Neural progenitor cell (in vitro differentiated cells): ENCODE results near the gene BACE2. TPM values are rescaled to one million over a fixed set of nuclear protein-coding genes. Genes with fewer than 3 reads are reported as not detected.

Experiments used
- DNase-seq: peaks from one replicate; pipeline ENCODE4 v3.0.0-alpha.2; 2016; ENCODE audit warnings: low spot score
- H2AFZ ChIP-seq: fragments of 200-600 bp; sonication (generic); replicated peaks from 2 replicates; pipeline ENCODE4 v1.6.1; 2016; ENCODE audit warnings: antibody characterized with exemption
- H3F3A ChIP-seq: fragments of 200-600 bp; sonication (generic); 2 replicates; pipeline ENCODE4 v1.6.1; 2016; ENCODE audit warnings: antibody characterized with exemption, low read depth
- H3K27ac ChIP-seq: fragments of 200-600 bp; sonication (generic); 2 replicates; pipeline ENCODE4 v1.5.1; 2016; ENCODE audit warnings: mild to moderate bottlenecking
- H3K27me3 ChIP-seq: fragments of 200-600 bp; sonication (generic); 2 replicates; pipeline ENCODE4 v1.6.1; 2016; ENCODE audit warnings: mild to moderate bottlenecking, moderate library complexity
- H3K36me3 ChIP-seq: fragments of 200-600 bp; sonication (generic); 2 replicates; pipeline ENCODE4 v1.5.1; 2016
- H3K4me1 ChIP-seq: fragments of 200-600 bp; sonication (generic); 2 replicates; pipeline ENCODE4 v1.6.1; 2016; ENCODE audit warnings: mixed run types
- H3K4me2 ChIP-seq: fragments of 200-600 bp; sonication (generic); 2 replicates; pipeline ENCODE4 v1.6.1; 2016
- H3K4me3 ChIP-seq: fragments of 200-600 bp; sonication (generic); 2 replicates; pipeline ENCODE4 v1.5.1; 2016
- H3K79me2 ChIP-seq: fragments of 200-600 bp; sonication (generic); 2 replicates; pipeline ENCODE4 v1.6.1; 2016; ENCODE audit warnings: low read depth
- H3K9ac ChIP-seq: fragments of 200-600 bp; sonication (generic); 2 replicates; pipeline ENCODE4 v1.6.1; 2016
- H3K9me3 ChIP-seq: fragments of 200-600 bp; sonication (generic); 2 replicates; pipeline ENCODE4 v1.5.1; 2016; ENCODE audit warnings: low read depth
- H4K20me1 ChIP-seq: fragments of 200-600 bp; sonication (generic); 2 replicates; pipeline ENCODE4 v1.6.1; 2016; ENCODE audit warnings: low read depth
- H3K27ac Mint-ChIP-seq: 3 replicates; pipeline ENCODE4 v1.8.0; 2021; ENCODE audit warnings: mixed read lengths
- H3K27me3 Mint-ChIP-seq: 2 replicates; pipeline ENCODE4 v1.8.0; 2022; ENCODE audit warnings: low read depth, mild to moderate bottlenecking, inconsistent platforms, moderate library complexity, mixed read lengths; ENCODE audit not compliant: insufficient read depth
- H3K36me3 Mint-ChIP-seq: 3 replicates; pipeline ENCODE4 v1.8.0; 2021; ENCODE audit warnings: mixed read lengths
- H3K4me1 Mint-ChIP-seq: 3 replicates; pipeline ENCODE4 v1.8.0; 2021; ENCODE audit warnings: mixed read lengths
- H3K4me3 Mint-ChIP-seq: 3 replicates; pipeline ENCODE4 v1.8.0; 2021; ENCODE audit warnings: mild to moderate bottlenecking, moderate library complexity, mixed read lengths
- H3K9me3 Mint-ChIP-seq: 3 replicates; pipeline ENCODE4 v1.8.0; 2020; ENCODE audit warnings: mixed read lengths
- EZH2 ChIP-seq: fragments of 200-600 bp; sonication (generic); IDR thresholded peaks from 2 replicates; pipeline ENCODE4 v1.6.1; 2017; ENCODE audit warnings: antibody characterized with exemption, mild to moderate bottlenecking, moderate library complexity
- EZH2phosphoT487 ChIP-seq: fragments of 200-600 bp; sonication (generic); IDR thresholded peaks from 2 replicates; pipeline ENCODE4 v1.6.1; 2017; ENCODE audit warnings: antibody characterized with exemption
- total RNA-seq: library from RNA; depleted of rRNA; stranded (reverse); fragments of >200 nt; gene quantifications from 2 replicates; pipeline ENCODE4 v1.2.3, GENCODE V29; 2015; ENCODE audit warnings: low replicate concordance
- TF ChIP-seq, protein P1 (sequence below): fragments of 200-600 bp; sonication (generic); IDR thresholded peaks from 2 replicates; pipeline ENCODE4 v1.5.1; 2017; ENCODE audit warnings: antibody characterized with exemption, mild to moderate bottlenecking

The BACE2 gene
- total RNA-seq, 1 donor from 2014 or later, result 0.15 TPM

DNA sequence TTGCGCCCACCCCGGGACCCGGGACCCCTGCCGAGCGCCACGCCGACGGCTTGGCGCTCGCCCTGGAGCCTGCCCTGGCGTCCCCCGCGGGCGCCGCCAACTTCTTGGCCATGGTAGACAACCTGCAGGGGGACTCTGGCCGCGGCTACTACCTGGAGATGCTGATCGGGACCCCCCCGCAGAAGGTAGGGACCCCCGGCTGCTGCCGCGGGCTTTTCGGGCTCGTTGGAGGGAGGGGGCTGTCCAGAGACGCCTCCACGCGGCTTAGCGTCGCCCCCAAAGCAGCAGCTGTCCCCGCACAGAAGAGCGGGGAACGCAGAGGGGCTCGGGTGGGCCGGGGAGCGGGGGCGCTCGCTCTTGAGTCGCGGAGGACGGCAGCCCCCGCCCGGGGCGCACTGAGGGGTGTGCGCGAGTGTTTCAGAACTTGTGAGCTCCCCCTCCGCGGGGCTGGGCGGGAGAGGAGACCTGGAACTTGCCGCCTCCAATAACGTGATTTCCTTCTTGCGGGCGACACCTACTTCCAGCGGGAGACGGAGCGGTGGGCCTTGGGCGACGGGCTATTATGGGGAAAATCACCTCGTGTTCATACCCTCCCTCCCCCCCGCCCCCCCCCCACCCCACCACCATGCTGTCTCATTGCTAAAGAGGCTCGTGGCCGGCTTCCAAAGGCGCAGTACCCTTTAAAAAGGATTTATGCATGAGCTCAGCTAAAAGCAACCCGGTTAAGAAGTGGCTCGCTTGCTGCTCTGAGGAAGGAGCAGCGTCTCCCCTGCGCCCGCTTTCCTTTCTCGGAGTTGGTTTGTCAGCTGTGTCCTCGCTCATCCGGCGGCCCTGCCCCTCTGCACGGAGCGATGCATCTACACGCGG is 664 bp downstream of the BACE2 start:
- H3K36me3 Mint-ChIP-seq, result no peaks in the 10 kb centered on the region
- Histone ChIP-seq H3K36me3 (no peaks in the 10 kb centered on the region), H3K27me3 (peaks cover 68% of the 10 kb centered on the region), H3F3A (peaks cover 11% of the 10 kb centered on the region), H3K4me2 (peak overlapping the region; percentile 93), H4K20me1 (peaks cover 14% of the 10 kb centered on the region), H3K9me3 (no peaks in the 10 kb centered on the region), H3K27ac (no peak overlapping the region), H3K4me3 (peak overlapping the region; percentile 83), H2AFZ (peak overlapping the region; percentile 95), H3K9ac (no peak overlapping the region), H3K79me2 (no peaks in the 10 kb centered on the region), H3K4me1 (peaks cover 12% of the 10 kb centered on the region)
- H3K4me1 Mint-ChIP-seq, result peaks cover 17% of the 10 kb centered on the region
- H3K27me3 Mint-ChIP-seq, result peaks cover 22% of the 10 kb centered on the region
- DNase-seq, result peak; percentile 62
- H3K4me3 Mint-ChIP-seq, result peak overlapping the region; percentile 89
- H3K27ac Mint-ChIP-seq, result no peak overlapping the region
- TF ChIP-seq EZH2 (peak; percentile 79), EZH2phosphoT487 (peak; percentile 67)
- TF ChIP-seq, protein P1, sequence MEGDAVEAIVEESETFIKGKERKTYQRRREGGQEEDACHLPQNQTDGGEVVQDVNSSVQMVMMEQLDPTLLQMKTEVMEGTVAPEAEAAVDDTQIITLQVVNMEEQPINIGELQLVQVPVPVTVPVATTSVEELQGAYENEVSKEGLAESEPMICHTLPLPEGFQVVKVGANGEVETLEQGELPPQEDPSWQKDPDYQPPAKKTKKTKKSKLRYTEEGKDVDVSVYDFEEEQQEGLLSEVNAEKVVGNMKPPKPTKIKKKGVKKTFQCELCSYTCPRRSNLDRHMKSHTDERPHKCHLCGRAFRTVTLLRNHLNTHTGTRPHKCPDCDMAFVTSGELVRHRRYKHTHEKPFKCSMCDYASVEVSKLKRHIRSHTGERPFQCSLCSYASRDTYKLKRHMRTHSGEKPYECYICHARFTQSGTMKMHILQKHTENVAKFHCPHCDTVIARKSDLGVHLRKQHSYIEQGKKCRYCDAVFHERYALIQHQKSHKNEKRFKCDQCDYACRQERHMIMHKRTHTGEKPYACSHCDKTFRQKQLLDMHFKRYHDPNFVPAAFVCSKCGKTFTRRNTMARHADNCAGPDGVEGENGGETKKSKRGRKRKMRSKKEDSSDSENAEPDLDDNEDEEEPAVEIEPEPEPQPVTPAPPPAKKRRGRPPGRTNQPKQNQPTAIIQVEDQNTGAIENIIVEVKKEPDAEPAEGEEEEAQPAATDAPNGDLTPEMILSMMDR, result no peak
- H3K9me3 Mint-ChIP-seq, result no peaks in the 10 kb centered on the region

DNA sequence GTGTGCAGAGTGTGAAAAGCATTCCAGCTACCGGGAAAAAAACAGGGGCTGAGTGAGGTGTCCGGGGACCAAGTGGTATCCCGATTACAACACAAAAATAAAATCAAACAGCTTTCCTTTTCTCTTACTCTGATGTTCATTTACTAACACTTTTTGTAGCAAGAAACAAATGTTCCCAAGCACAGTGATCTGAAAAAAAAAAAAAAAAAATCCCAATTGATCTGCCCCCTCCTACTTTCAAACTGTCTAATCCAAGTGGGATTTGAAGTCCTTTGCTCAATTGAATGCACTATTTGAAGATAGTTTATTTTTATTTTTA is 1.3 kb downstream of the BACE2 start:
- Histone ChIP-seq H3K9ac (no peak overlapping the region), H3F3A (peaks cover 11% of the 10 kb centered on the region), H3K27ac (no peak overlapping the region), H3K36me3 (no peaks in the 10 kb centered on the region), H3K4me1 (peaks cover 12% of the 10 kb centered on the region), H3K79me2 (no peaks in the 10 kb centered on the region), H2AFZ (no peak overlapping the region), H3K9me3 (no peaks in the 10 kb centered on the region), H3K4me2 (peak overlapping the region; percentile 93), H3K27me3 (peaks cover 63% of the 10 kb centered on the region), H3K4me3 (peak overlapping the region; percentile 83), H4K20me1 (peaks cover 14% of the 10 kb centered on the region)
- TF ChIP-seq, protein P1, result no peak
- TF ChIP-seq EZH2, result no peak
- no peaks in the 10 kb centered on the region for H3K9me3 Mint-ChIP-seq
- H3K27ac Mint-ChIP-seq, result no peak overlapping the region
- no peak for DNase-seq
- peak overlapping the region; percentile 89 for H3K4me3 Mint-ChIP-seq
- no peaks in the 10 kb centered on the region for H3K36me3 Mint-ChIP-seq
- H3K4me1 Mint-ChIP-seq, result peaks cover 17% of the 10 kb centered on the region
- peaks cover 22% of the 10 kb centered on the region for H3K27me3 Mint-ChIP-seq

DNA sequence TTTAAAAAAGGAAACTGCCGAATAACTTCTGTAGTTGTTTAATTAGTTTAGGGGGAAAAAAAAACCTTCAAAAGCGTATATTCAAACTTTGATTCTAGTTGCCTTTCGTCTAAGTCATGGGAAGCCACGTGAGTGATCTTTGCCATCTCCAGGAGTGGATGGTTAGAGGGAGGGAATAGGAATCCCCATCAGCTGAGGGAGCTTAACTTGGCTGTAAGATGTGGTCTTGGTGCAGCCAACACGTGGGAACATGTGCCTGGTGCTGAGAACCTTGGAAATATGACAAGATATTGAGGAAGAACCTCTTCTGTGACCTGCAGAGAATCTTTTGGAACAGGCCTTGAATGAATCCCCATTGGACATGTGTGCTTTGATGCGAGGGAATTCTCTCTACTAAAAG is 1.7 kb downstream of the BACE2 start:
- Mint-ChIP-seq H3K36me3 (no peaks in the 10 kb centered on the region), H3K4me3 (peak overlapping the region; percentile 89), H3K27ac (no peak overlapping the region), H3K27me3 (peaks cover 22% of the 10 kb centered on the region), H3K9me3 (no peaks in the 10 kb centered on the region), H3K4me1 (peaks cover 17% of the 10 kb centered on the region)
- H3F3A ChIP-seq, result peaks cover 11% of the 10 kb centered on the region
- no peaks in the 10 kb centered on the region for H3K79me2 ChIP-seq
- peaks cover 12% of the 10 kb centered on the region for H3K4me1 ChIP-seq
- H3K4me3 ChIP-seq, result no peak overlapping the region
- no peak for DNase-seq
- H3K36me3 ChIP-seq, result no peaks in the 10 kb centered on the region
- H2AFZ ChIP-seq, result no peak overlapping the region
- H3K9me3 ChIP-seq, result no peaks in the 10 kb centered on the region
- peak overlapping the region; percentile 93 for H3K4me2 ChIP-seq
- peaks cover 58% of the 10 kb centered on the region for H3K27me3 ChIP-seq
- H3K9ac ChIP-seq, result no peak overlapping the region
- no peak overlapping the region for H3K27ac ChIP-seq
- peaks cover 14% of the 10 kb centered on the region for H4K20me1 ChIP-seq
- TF ChIP-seq EZH2phosphoT487 (peak; percentile 2), EZH2 (no peak)

DNA sequence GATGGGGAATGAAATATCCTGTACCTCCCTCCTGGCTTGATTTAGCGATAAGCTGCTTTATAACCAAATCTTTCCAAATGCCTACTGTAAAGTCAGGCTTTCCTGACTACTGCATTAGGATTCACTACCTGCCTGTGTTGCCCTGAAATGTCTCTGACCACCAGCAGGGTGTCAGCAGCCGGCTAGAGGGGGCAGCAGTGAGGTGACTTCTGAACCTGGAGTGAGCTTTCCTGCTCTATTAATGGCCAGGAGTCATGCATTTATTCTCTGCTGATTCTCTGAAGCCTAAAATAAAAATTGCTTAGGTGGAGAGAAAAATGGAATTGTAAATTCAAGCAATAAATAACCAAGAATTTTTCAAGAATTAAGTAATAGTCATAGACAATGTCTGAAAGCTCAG is 2.5 kb downstream of the BACE2 start:
- peaks cover 51% of the 10 kb centered on the region for H3K27me3 ChIP-seq
- H3K4me1 ChIP-seq, result peaks cover 12% of the 10 kb centered on the region
- peaks cover 11% of the 10 kb centered on the region for H3F3A ChIP-seq
- no peak overlapping the region for H3K27ac Mint-ChIP-seq
- H3K4me1 Mint-ChIP-seq, result peaks cover 17% of the 10 kb centered on the region
- peaks cover 24% of the 10 kb centered on the region for H3K27me3 Mint-ChIP-seq
- no peak overlapping the region for H3K4me2 ChIP-seq
- H3K36me3 Mint-ChIP-seq, result peaks cover 1% of the 10 kb centered on the region
- no peak overlapping the region for H3K27ac ChIP-seq
- no peaks in the 10 kb centered on the region for H3K9me3 Mint-ChIP-seq
- no peak overlapping the region for H2AFZ ChIP-seq
- H3K9ac ChIP-seq, result no peak overlapping the region
- peak; percentile 64 for DNase-seq
- TF ChIP-seq EZH2phosphoT487 (no peak), EZH2 (no peak)
- TF ChIP-seq, protein P1, result peak; percentile 77
- no peak overlapping the region for H3K4me3 ChIP-seq
- peak overlapping the region; percentile 64 for H3K4me3 Mint-ChIP-seq
- H4K20me1 ChIP-seq, result peaks cover 14% of the 10 kb centered on the region
- no peaks in the 10 kb centered on the region for H3K9me3 ChIP-seq
- H3K79me2 ChIP-seq, result no peaks in the 10 kb centered on the region
- H3K36me3 ChIP-seq, result no peaks in the 10 kb centered on the region
